Colonic mucosa (tissue), 4 donors: ENCODE results near the gene INVS. TPM values are rescaled to one million over a fixed set of nuclear protein-coding genes. Genes with fewer than 3 reads are reported as not detected.
"Not testable (repeated sequence)": the region's sequence is repeated elsewhere in the genome, so short reads cannot be mapped to it uniquely, and the experiment has no call there.

Source experiments
- DNase-seq: peaks from one replicate; pipeline ENCODE4 v3.0.0-alpha.2; 2020
- H3K27ac ChIP-seq: fragments of 200-600 bp; one replicate; pipeline ENCODE4 v1.8.0; 2021
- H3K27me3 ChIP-seq: fragments of 200-600 bp; one replicate; pipeline ENCODE4 v1.8.0; 2021
- H3K36me3 ChIP-seq: fragments of 200-600 bp; one replicate; pipeline ENCODE4 v1.8.0; 2021
- H3K4me1 ChIP-seq: fragments of 200-600 bp; one replicate; pipeline ENCODE4 v1.8.0; 2021; ENCODE audit warnings: mild to moderate bottlenecking
- H3K4me3 ChIP-seq: fragments of 200-600 bp; one replicate; pipeline ENCODE4 v1.8.0; 2021
- H3K9ac ChIP-seq, 2 donors: one replicate each; pipeline ENCODE4 v1.7.0; 2013; ENCODE audit warnings: control low read depth in 2 of 2, low read depth in 2 of 2, low read length in 2 of 2
- H3K9me3 ChIP-seq: fragments of 200-600 bp; one replicate; pipeline ENCODE4 v1.8.0; 2021
- intact Hi-C: fragments of 100-400 bp; cut with DNase I; formaldehyde crosslinking; loops from one replicate; pipeline ENCODE4 v1.14.1; 2022
- total RNA-seq, 2 donors: library from RNA; stranded (reverse); fragmentation: NEBNext Ultra II Directional in 1 of 2; extraction: Animal tissue kit (Norgen Biotek cat#: 25700) in 1 of 2; gene quantifications; one replicate each; pipeline ENCODE4 v1.2.1, GENCODE V29; 2021
- TF ChIP-seq, protein P1 (sequence below): fragments of 200-600 bp; IDR thresholded peaks from one replicate; pipeline ENCODE4 v1.8.0; 2022; ENCODE audit warnings: antibody characterized with exemption, mild to moderate bottlenecking
- donor health status: healthy.
- donor health status: DM: no; HTN: no; CAD: no.
- donor health status: DM: no; HTN: no; CAD: no.

INVS gene
- total RNA-seq, 2 donors from 2014 or later, result 12.1 to 16.0 TPM

GRCh38 chr9:100229136-100229535 lies 130.1 kb downstream of the INVS start:
- H3K4me1 ChIP-seq, result no peaks in the 10 kb centered on the region
- DNase-seq, result no peak
- no peaks in the 10 kb centered on the region for H3K9me3 ChIP-seq
- no peak overlapping the region for H3K9ac ChIP-seq
- no peaks in the 10 kb centered on the region for H3K27me3 ChIP-seq
- intact Hi-C loops, result no loop called here
- TF ChIP-seq, protein P1, sequence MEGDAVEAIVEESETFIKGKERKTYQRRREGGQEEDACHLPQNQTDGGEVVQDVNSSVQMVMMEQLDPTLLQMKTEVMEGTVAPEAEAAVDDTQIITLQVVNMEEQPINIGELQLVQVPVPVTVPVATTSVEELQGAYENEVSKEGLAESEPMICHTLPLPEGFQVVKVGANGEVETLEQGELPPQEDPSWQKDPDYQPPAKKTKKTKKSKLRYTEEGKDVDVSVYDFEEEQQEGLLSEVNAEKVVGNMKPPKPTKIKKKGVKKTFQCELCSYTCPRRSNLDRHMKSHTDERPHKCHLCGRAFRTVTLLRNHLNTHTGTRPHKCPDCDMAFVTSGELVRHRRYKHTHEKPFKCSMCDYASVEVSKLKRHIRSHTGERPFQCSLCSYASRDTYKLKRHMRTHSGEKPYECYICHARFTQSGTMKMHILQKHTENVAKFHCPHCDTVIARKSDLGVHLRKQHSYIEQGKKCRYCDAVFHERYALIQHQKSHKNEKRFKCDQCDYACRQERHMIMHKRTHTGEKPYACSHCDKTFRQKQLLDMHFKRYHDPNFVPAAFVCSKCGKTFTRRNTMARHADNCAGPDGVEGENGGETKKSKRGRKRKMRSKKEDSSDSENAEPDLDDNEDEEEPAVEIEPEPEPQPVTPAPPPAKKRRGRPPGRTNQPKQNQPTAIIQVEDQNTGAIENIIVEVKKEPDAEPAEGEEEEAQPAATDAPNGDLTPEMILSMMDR, result no peak
- no peak overlapping the region for H3K27ac ChIP-seq
- H3K4me3 ChIP-seq, result no peak overlapping the region
- H3K36me3 ChIP-seq, result no peaks in the 10 kb centered on the region

- Histone ChIP-seq H3K27ac (no peak overlapping the region), H3K9ac (no peak overlapping the region), H3K4me1 (no peaks in the 10 kb centered on the region), H3K27me3 (no peaks in the 10 kb centered on the region), H3K36me3 (no peaks in the 10 kb centered on the region), H3K4me3 (no peak overlapping the region), H3K9me3 (no peaks in the 10 kb centered on the region)
- TF ChIP-seq, protein P1, result no peak
- no peak for DNase-seq
- intact Hi-C loops, result no loop called here
Observed at GRCh38 chr9:100229561-100229960, 130.5 kb downstream of the INVS start.

GRCh38 chr9:100236986-100237385 lies 137.9 kb downstream of the INVS start:
- H3K27ac ChIP-seq, H3K9me3 ChIP-seq, H3K4me1 ChIP-seq, H3K9ac ChIP-seq, DNase-seq, H3K4me3 ChIP-seq, H3K27me3 ChIP-seq, intact Hi-C loops, H3K36me3 ChIP-seq: not testable (repeated sequence)

DNA sequence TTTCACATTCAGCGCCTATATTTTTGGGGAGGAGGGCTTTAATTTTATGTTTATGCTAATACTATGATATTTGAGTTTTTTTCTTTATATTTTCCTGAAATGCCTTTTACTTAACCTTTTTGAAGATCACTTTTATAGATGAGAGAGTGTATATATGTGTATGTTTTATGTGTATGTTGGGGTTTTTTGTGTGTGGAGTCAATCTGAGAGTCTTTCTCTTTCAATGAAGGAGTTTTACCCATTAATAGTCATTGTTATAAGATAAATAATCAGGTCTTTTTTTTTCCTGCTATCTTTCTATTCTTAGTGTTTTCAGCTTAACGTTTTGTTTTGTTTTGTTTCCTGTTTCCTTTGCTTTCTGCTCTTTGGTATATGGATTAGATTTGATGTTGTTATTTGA lies 141.5 kb downstream of the INVS start:
- Histone ChIP-seq H3K9me3 (no peaks in the 10 kb centered on the region), H3K27ac (no peak overlapping the region), H3K4me1 (no peaks in the 10 kb centered on the region), H3K36me3 (no peaks in the 10 kb centered on the region), H3K4me3 (no peak overlapping the region), H3K9ac (no peak overlapping the region), H3K27me3 (no peaks in the 10 kb centered on the region)
- TF ChIP-seq, protein P1, result no peak
- intact Hi-C loops, result no loop called here
- DNase-seq, result no peak

DNA sequence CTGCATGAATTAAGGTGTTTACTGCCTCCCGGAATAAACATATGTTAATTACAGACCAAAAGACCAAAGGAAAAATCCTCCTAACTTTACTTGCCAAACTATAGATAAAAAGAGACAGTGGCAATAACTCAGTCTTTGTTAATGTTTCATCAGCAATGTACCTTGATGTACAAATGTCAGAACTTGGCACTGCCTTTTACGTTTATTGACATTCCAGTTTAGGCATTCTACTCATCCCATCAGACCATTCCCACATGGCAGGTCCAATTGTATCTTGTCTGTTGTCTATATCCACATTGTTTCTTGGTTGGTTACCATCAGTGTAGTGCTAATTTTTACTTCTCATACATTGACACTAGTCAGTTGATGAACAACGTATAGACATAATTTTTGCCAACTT lies 168.2 kb downstream of the INVS start:
- no peak for DNase-seq
- no peaks in the 10 kb centered on the region for H3K4me1 ChIP-seq
- H3K36me3 ChIP-seq, result no peaks in the 10 kb centered on the region
- TF ChIP-seq, protein P1, result no peak
- H3K27me3 ChIP-seq, result no peaks in the 10 kb centered on the region
- H3K4me3 ChIP-seq, result no peak overlapping the region
- H3K27ac ChIP-seq, result no peak overlapping the region
- intact Hi-C loops, result no loop called here
- H3K9me3 ChIP-seq, result no peaks in the 10 kb centered on the region
- H3K9ac ChIP-seq, result no peak overlapping the region

GRCh38 chr9:100268271-100268670 lies 169.2 kb downstream of the INVS start:
- intact Hi-C loops, result no loop called here
- Histone ChIP-seq H3K27ac (no peak overlapping the region), H3K9me3 (no peaks in the 10 kb centered on the region), H3K27me3 (no peaks in the 10 kb centered on the region), H3K36me3 (no peaks in the 10 kb centered on the region), H3K4me3 (no peak overlapping the region), H3K4me1 (no peaks in the 10 kb centered on the region), H3K9ac (no peak overlapping the region)
- TF ChIP-seq, protein P1, result no peak
- no peak for DNase-seq
